GM19324 (cell line): Measurements from ENCODE around the gene UMAD1.

ENCODE experiments used
- ATAC-seq: cut with Tn5 transposase; IDR thresholded peaks from one replicate; pipeline ENCODE4 v1.9.1; 2021; ENCODE audit warnings: mild to moderate bottlenecking, moderate library complexity; ENCODE audit not compliant: unreplicated experiment, low FRiP score

Gene UMAD1

DNA sequence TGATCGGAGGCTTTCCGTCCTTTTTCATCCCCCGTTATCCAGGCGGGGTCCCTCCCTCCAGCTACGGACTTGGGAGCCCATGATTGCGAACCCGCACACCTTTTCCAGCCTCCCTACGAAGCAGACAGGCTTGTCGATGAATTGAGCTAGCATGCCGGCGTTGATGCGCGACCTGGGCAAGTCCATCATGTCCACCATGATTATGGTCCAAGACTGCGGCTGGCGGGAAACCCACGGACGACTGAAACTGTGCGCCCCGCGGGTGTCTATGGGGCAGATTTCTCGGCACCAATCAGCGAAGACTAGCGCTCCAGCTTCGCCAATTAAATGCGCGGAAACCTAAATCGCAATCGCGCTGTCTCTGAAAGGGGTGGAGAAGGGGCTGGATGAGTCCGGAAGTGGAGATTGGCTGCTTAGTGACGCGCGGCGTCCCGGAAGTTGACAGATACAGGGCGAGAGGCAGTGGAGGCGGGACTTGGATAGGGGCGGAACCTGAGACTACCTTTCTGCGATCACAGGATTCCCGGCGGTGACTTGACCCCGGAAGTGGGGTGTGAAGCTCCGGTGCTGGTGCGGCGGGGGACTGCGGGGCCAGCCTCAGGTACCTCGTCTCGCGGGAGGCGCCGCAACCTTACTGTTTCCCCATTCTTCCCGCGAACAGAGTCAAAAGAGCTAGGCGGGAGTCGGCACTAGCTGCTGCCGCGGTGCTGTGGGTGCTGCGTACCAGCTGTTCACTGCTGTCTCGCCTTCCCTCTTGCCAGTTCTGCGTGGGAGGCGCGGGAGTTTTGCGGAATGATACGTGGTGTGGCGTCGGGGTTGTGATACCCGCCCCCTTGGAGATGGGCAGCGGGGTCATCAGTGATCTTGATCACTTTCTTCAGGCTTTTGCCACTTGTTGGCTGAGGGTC lies at the start of gene UMAD1:
Gene UMAD1 (plus strand): TSS at position 532 of the 908 bp plus-strand sequence. CDS start 32,620 bp downstream, outside the sequence.
- ATAC-seq = peak; percentile 98

DNA sequence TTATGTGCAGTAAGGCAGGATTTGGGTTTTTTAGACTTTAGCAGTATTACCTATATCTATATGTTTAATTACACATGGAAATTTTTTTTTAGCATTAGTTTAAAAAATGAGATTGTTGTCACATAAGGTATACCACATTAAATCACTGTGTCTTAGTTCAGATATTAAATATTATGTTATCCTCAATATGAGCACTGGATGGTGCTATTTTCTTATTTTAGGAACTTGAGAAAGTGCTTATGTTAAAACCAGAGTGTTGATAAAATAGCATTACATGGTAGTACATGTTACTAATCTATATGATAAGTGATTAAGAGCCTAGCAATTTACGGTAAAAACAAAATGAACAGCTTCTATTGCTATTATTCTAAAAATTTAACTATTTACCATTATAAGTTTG lies 45.1 kb upstream of the UMAD1 start:
- no peak for ATAC-seq

DNA sequence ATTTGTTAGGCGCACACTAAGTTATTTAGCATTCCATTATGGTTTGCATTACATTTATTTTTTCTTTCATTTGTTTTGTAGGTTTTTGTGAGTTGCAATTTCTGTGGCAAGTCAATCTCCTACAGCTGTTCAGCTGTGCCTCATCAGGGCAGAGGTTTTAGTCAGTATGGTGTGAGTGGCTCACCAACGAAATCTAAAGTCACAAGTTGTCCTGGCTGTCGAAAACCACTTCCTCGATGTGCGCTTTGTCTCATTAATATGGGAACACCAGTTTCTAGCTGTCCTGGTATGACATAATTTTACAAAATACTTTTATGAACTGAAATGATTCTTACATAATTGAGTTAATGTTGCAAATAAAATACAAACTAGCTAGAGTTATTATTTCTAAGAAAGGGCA lies 44.4 kb upstream of the UMAD1 start:
- ATAC-seq = no peak

DNA sequence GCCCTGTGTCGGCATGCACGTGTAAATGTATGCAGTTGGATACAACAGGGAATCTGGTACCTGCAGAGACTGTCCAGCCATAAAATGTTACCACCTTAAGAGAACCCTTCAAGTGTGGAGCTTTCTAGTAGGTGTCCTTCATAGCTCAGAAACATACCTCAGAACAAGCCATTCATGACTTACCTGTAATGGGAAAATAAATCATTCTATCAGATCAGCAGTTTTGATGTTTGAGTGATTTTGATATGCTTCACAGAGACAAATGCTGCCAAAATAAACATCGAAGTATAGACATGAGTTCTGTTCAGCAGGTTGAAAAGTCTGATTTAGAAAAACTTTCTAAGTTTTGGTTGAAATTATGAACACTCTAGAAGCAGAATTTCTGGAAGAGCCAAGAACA lies 33.5 kb upstream of the UMAD1 start:
- no peak for ATAC-seq

DNA sequence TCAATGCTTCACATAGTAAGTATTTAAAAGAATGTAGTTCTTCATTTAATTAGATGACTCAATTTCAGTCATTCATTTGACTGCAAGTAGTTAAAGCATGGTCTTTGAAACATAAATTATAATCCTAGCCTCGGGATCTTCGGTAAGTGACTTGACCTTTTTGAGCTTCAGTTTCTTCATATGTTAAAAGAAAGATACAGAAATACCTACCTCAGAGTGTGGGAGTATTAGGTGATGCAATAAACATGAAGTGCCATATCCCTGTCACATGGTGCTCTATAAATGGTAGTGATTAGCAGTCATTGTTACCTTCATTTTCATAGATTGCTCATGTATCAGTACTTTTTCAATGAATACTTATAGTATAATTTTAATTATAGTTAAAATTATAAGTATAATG lies 31.2 kb upstream of the UMAD1 start:
- ATAC-seq = no peak

DNA sequence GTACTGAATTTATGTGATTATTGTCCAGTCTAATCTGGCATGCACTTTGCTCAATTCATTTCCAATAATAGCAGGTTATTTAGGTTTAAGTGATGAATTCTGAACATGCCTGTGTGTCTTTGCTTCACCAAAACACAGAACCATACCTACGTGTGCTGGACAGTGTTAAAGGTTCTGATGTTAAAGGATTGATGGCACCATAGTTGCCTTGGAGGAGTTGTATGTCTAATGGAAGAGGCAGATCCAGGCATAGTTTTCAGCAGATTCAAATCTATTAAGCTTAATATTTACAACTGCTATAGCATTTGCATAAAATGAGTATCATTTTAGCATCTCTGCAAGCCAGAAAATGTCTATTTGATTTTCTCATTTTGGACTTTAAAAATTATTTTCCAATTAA lies 28.0 kb upstream of the UMAD1 start:
- no peak for ATAC-seq

DNA sequence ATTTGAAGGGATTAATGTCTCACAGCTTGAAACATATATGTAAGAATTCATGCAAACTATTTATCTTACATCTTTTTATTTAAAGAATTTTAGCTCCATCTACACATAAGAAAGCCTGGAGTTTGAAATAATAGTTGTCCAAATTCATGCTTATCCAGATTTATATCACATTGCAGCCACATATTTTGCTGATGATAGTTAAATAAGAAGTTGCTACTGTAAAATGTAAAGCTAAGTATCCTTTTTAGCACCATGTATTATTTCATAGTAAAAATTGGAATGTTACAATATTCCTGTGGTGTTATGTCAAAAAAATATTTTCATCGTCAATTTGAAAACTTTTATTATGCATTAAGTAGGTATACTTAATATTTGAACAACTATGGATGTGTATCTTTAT lies 27.3 kb upstream of the UMAD1 start:
- ATAC-seq = no peak

DNA sequence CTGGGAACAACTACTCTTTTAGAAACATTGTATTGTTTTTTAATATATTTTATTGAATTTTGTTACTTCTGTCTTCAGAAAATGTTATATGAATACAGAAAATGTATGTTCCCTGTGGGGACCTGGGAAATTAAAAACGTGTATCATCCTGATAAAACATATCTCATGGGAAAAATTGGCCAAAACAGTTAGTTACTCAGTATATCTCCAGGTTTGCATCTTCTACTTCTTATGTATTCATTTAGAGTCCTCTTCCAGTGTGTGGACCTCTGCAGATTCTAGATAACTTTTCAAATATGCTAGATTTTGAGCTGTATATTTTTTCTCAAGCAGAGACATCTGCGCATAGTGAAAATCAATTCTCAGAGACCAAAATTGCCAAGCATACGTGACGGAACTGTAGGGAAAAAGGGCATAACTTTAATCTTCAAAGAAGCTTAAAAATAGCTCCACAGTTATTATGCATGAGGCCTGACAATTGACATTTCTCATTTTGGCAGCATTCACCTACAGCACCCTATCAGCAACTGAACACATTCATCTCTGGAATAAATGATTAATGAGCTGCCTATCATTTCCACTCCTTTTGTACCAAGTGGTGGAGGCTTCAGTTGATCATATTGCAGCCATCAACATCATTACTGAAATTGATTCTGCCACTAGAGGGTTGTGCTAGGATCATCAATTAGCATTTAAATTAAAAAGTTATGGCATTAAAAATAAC lies 26.4 kb upstream of the UMAD1 start:
- ATAC-seq = no peak

DNA sequence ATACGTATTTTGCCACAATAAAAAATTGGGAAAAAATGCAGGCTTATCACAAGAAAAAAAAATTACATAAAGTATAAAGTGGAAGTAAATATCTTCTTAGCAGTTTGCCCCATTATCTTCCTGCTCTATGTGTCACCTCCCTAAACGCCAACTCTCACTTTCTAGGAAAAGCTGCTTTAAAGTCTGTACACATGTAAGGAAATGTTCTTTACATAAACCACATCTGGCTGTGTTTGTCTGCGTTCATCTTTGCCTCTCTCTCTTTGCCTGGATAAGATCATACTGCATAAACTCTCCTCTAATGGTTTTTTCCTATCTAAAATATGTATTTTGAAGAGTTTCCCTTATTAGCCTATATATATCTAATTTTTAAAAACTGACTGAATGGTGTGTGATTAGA lies 23.0 kb upstream of the UMAD1 start:
- no peak for ATAC-seq

DNA sequence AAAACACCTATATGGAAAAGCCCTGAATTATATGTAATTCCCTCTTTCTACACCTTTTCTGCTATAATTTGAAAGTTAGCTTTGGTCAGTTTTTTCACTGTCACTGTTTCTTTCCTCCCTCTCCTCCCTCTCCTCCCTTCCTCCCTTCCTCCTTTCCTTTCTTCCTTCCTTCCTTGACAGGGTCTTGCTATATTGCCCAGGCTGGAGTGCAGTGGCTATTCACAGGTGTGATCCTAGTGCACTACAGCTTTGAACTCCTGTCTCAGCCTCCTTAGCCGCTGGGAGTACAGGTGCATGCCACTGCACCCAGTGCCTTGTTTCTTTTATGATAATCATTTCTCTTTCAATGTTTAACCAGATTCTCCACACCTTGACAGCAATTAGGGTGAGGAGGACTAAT lies 22.1 kb upstream of the UMAD1 start:
- no peak for ATAC-seq

DNA sequence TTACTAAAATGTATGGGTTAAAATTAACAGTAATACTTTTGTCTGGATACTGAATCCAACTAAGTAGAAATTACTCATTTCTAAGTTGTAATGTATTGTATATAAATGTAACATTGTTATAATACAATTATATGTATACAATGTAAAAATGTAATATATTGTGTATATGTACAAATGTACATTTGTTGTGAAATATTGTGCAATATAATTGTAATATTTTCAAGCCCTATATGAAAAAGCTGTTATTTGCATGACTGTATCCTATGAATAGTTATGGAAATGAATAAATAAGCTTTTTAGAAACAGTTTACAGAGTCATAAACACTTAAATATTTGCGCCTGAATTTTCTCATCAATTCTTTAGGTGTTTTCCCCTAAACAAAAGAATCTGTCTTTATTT lies 20.3 kb upstream of the UMAD1 start:
- ATAC-seq = no peak

DNA sequence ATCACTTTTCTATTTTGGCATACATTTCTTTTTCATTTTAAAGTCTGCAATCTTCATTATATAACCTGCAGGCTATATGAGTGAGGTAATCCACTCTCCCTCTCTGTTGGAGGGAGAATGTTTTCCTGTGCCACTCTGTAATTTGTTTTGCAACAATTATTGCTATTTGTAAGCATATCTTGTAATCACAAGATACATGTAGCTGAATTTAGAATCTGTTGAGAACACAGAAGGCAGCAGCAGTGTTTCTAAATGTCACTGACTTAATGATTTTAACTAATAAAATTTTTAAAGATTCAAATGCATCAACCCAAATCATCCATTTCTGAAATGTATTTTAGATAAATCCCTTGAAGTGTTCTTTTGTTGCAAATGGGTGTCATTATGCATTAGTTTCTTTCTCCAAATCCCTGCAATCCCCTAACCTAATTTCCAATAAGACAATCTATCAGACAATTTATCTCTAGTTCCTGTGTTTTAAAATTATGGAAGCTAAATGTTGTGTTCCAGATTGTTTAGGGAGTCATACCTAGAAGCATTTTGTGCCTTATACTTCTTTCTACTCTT lies 19.8 kb upstream of the UMAD1 start:
- no peak for ATAC-seq

DNA sequence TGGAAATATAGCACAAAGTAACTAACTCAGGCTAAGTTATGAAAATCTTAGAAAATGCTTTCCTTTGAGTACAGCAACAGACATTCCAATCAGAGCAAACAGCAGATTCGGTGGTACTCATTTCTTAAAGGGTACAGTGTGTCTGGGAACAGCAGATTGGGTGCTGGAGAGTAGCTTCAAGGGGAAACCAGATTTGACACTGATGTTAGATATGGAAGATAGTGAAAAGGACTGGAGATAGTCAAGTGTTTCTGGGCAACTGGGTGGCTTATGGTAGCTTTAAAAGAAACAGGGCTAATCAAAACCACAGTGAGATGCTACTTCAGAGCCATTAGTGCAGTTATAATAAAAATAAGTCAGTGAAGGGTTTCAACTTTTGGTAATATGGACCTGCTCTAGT lies 12.1 kb upstream of the UMAD1 start:
- no peak for ATAC-seq

DNA sequence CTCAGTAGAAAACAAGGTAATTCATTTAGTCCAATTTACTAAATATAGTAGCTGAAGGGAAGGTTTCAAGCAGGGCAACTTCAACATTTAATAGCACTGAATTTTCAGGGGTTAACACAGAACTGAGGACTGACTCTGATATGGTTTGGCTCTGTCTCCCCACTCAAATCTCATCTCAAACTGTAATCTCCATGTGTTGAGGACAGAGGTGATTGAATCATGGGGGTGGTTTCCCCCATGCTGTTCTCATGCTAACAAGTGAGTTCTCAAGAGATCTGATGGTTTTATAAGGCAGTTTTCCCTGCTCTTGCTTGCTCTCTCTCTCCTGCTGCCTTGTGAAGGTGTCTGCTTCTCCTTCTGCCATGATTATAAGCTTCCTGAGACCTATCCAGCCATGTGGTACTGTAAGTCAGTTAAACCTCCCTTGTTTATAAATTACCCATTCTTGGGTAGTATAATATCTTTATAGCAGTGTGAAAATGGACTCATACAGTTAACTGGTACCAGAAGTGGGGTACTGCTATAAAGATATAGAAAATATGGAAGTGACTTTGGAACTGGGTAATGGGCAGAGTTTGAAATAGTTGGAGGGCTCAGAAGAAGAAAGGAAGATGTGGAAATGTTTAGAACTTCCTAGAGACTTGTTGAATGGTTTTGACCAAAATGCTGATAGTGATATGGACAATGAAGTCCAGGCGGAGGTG lies 9.8 kb upstream of the UMAD1 start:
- no peak for ATAC-seq

DNA sequence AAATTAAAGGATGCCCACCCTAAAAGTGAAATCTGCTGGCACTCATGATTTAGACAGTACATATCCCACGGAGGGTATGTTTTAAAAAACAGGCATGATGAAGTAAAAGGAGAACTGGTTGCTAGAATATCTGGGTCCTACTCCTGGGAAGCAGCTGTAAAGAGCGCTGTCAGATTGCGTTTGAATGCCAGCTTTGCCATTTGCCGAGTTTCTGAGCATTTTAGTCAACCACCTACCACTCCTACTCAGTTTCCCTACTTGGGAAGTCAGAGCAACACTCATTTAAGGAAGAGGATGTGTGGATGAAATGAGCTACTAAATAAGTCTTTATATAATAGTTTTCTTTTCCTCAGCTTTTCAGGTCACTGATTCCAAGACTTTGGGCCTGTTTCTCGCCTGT lies 1.1 kb upstream of the UMAD1 start:
- ATAC-seq = no peak

DNA sequence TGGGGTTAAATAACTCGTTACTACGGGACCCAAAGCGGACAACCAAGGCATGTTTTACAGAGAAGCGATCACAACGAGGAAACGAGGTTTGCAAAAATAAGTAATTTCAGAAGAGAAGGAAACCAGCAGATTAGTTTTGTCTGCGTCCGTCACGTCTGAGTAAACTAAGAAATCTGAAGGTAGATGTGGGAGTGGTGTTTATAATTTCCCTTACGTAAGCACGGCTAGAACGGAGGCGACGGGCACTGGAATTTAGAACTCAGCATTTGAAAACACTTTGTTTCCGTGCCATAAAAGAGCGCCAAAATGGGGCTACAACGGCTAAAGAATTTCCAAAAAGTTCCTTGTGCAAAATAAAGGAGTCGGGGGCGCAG lies 718 bp upstream of the UMAD1 start:
- ATAC-seq = no peak

DNA sequence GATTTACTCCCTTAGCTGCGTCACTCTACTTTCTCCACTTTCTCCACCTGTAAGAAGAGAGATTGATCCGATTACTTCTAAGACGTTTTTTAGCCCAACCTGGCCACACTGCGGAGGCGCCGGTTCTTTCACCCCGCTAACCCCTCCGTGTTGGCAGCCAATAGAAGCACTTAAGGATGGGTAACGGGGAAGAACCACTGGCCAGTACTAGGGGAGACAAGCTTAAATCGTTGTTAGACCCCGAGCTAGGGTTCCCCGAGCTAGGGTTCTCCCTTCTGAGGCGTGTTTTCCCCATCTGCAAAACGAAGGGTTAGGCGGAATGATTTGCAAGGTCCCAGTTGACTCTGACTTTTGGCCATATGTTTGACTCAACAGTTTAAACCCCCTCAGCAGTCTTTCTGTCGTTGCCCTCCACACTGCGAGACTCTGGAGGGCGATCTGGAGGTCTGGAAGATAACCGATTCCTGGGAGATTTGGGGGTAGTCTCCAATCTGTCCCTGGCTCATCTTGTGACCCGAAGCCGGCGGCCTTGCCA lies 644 bp downstream of the UMAD1 start:
- ATAC-seq = no peak

DNA sequence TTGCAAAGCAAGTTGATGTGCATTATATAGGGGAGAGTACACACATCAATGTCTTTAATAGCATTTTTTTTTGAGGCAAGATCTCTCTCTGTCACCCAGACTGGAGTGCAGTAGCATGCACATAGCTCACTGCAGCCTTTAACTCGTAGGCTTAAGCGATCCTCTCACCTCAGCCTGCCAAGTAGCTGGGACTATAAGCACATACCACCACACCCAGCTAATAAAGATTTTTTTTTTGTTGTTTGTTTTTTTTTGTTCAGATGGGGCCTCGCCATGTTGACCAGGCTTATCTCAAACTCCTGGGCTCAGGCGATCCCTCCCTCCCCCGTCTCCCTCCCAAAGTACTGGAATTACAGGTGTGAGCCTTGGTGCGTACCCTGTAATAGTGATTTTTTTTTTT lies 1.5 kb downstream of the UMAD1 start:
- no peak for ATAC-seq

DNA sequence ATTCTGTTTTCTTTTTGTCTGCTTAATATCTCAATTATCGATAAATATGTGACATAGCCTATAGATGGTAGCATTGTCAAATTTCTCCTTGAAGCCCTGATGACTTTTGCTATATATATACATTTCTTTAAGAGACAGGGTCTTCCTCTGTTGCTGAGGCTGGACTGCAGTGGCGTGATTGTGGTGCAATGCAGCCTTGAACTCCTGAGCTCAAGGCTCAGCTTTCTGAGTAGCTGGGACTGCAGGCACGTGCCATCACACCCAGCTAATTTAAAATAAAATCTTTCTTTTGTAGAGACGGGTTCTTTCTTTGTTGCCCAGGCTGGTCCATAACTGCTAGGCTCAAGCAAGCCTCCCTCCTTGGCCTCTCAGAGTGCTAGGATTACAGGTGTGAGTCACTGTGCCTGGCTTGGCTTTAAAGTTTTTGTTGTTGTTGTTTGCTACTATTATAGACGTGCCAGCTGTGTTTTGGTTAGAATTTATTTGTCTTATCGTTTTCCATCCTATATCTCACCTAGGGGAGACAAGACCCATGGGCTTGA lies 7.0 kb downstream of the UMAD1 start:
- no peak for ATAC-seq

DNA sequence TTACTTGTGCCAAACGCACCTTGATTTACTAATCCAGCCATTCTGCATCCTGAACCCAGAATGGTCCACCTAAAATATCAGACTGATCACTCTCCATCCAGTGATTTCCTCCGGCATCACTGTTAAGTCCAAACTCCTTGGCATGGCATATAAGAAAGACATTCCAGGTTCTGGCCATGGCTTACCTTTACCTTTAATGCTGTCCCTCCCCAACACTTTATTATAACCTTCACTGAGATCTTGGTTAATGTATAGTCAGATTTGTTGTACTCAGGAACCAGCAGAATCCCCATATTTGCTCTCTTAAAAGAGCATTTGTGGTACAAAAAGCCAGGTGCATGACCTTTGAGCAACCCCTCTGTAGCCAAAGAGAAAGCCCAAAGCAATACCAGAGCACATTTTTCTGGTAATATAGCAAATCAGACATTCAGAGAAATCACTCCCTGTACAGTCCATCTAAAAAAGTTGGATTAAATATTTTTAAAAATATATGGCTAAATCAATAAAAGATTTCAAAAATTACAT lies 10.2 kb downstream of the UMAD1 start:
- ATAC-seq = no peak
